ENCODE results near the gene ARPC3. TPM values are rescaled to one million over a fixed set of nuclear protein-coding genes. Genes with fewer than 3 reads are reported as not detected.
A peak's percentile ranks its signal among the peaks of the same experiment; 100 is the strongest.
"Not testable (repeated sequence)": the region's sequence is repeated elsewhere in the genome, so short reads cannot be mapped to it uniquely, and the experiment has no call there.

Gene ARPC3
- total RNA-seq, 1 experiment from 2014 or later, result 1,154 TPM

- DNase-seq (ENCODE audit: low spot score), result not testable (repeated sequence)
Observed at GRCh38 chr12:110417113-110417512, 33.0 kb downstream of the ARPC3 start.

- DNase-seq (ENCODE audit: low spot score), result not testable (repeated sequence)
Observed at GRCh38 chr12:110410086-110410485, 40.1 kb downstream of the ARPC3 start.

GRCh38 chr12:110405126-110405662 lies 44.9 kb downstream of the ARPC3 start:
- DNase-seq (ENCODE audit: low spot score), result not testable (repeated sequence)

DNA sequence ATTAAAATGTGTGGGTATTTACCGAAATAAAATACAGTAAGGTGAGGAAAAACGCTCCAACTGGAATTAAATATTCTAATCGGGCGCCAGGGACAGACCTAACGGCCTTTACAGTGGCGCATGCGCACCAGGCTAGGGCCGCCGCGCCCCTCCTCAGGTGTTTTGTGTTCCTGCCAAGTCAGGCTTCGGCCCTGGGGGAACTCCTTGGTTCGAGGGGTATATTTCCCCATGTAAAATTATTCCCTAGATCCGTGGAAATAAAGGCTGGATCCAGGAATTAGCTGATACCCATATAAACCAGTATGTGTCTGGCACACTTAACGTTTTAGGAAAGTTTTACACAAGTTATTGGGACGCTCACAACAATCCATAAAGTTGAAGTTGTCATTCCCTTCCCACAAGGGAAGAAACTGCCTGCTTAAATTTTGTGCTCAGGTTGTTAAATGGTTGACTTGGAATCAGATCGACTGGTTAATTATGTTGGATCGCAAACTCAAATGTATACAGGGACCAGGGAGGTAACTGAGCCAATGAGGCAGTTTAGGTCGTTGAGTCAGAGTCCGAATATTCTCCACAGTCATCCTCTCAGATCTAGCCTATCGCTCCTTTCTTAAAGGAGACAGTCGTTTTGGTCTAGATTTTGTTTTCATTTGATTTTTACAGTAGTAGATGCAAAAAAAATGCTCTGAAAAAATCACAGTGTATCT lies 46.0 kb downstream of the ARPC3 start:
- DNase-seq (ENCODE audit: low spot score), result peak; percentile 55

GRCh38 chr12:110403146-110403975 lies 46.8 kb downstream of the ARPC3 start, which contains the start of gene ANAPC7:
Gene ANAPC7 (minus strand): TSS chr12:110403708. CDS start chr12:110403627, 81 bp downstream.
- DNase-seq (ENCODE audit: low spot score), result peak; percentile 80

Other genes with a start within 250 kb of the ARPC3 start
- 50.5 and 74.7 TPM in 2 replicates for gene ATP2A2, start 169.1 kb downstream of the ARPC3 start, total RNA-seq (2014; rRNA removed; shearing (Covaris generic))
- gene ANAPC7, start 46.6 kb downstream of the ARPC3 start, total RNA-seq (2014; rRNA removed; shearing (Covaris generic)), result 50.9 and 54.2 TPM in 2 replicates
- 37.0 and 50.3 TPM in 2 replicates for gene GPN3, start 17.9 kb upstream of the ARPC3 start, total RNA-seq (2014; rRNA removed; shearing (Covaris generic))
- gene FAM216A, start 18.5 kb upstream of the ARPC3 start, total RNA-seq (2014; rRNA removed; shearing (Covaris generic)), result 18.0 TPM in 2 replicates
- 63.3 and 92.9 TPM in 2 replicates for gene VPS29, start 51.8 kb upstream of the ARPC3 start, total RNA-seq (2014; rRNA removed; shearing (Covaris generic))
- gene RAD9B, start 52.0 kb upstream of the ARPC3 start, total RNA-seq (2014; rRNA removed; shearing (Covaris generic)), result 0.21 and 0.53 TPM in 2 replicates
- gene PPTC7, start 133.0 kb upstream of the ARPC3 start, total RNA-seq (2014; rRNA removed; shearing (Covaris generic)), result 3.6 and 3.7 TPM in 2 replicates
- gene TCTN1, start 163.8 kb upstream of the ARPC3 start, total RNA-seq (2014; rRNA removed; shearing (Covaris generic)), result 50.1 and 62.3 TPM in 2 replicates
- 1.6 TPM in 1 of 2 replicates, not detected in the other for gene HVCN1, start 238.8 kb upstream of the ARPC3 start, total RNA-seq (2014; rRNA removed; shearing (Covaris generic))